GM18951 (cell line): ENCODE data around the gene ZNF394.

Source experiments
- POLR2A ChIP-seq: IDR thresholded peaks from 4 replicates; pipeline ENCODE4 v1.6.1; 2011; ENCODE audit warnings: mild to moderate bottlenecking; ENCODE audit not compliant: insufficient read length, insufficient read depth; ENCODE audit errors: extremely low read depth
- in situ Hi-C: fragments of 300-500 bp; cut with MboI; formaldehyde crosslinking; loops from one replicate; pipeline ENCODE4 v1.12.0; 2022; ENCODE audit warnings: low sequenced_read_pairs, mixed read lengths, inconsistent platforms; ENCODE audit not compliant: unreplicated experiment

Gene ZNF394

DNA sequence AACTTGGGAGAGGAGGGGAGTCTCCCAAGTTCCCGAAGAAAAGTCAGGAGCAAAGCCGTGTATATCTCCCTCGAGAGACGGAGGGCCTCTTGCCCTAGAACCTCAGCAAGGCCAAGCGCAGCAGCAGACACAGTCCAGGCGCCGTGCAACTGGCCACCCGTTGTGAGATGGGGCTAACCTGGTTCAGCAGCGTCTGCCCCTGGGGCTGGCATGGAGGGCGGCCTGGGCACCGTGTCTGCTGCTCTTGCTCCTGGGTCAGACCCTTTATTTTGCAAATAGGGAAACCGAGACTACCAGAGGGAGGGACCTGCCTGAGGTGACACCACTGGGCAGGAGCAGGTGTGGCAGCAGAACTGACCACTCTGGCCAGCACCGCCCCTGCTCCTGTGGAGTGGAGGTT is 47.5 kb downstream of the ZNF394 start:
- no peak for TF ChIP-seq POLR2A
- in situ Hi-C loops, result no loop called here

DNA sequence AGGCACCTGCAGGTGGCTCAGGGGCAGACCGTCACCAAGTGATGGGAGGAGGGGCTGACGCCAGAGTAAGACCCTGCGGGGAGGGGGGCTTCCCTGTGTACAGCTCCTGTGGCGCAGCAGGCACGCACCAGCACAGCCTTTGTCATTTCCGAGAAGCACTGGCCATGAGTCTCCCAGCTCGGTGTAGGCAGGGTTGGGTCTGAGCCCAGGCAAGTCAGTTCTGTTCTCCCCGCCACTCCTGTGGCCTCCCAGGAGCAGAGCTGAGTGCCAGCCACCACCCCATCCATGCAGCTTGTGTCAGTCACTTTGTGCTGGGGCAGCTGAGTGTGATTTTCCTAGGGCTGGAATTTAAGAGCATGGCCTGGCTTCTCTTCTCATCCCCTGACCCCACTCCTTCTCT is 48.1 kb downstream of the ZNF394 start:
- TF ChIP-seq POLR2A, result no peak
- in situ Hi-C loops, result no loop called here

DNA sequence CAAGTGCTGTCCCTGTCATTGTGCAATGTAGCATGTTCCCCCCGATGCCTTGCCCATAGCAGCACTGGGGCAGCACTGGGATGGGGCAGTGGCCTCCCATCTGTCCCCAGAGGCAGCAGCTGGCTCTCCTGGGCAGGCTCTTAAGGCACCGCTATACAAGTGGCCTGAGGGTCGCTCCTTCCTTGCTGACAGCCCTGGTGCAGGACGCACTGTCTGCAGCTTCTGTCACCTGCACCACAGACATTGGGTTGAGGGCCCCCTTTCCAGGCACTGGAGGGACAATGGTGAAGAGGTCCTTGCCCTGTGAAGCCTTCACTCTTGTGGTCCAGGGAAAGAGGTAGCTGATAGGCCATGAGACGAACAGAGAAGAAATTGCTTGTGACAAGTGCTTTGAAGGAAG is 50.8 kb downstream of the ZNF394 start:
- in situ Hi-C loops, result no loop called here
- no peak for TF ChIP-seq POLR2A

DNA sequence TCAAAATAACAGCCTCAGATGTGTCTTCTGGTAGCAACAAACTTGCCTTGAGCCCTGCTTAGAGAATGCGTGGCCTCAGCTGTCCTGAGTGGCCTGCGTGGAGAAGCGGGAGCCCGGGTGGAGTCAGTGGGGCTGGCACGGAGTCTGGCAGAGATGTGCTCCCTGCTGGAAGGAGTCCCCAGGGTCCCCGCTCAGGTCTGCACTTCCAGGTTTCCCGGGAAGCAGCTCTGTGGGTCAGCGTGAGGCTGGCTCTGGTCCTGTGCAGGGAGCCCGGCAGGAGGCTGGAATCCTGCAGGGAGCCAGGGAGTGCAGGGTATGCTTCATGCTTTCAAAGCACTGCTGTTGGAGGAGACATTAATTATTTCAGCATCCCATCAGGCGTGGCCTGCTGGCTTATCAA is 51.2 kb downstream of the ZNF394 start:
- in situ Hi-C loops, result no loop called here
- no peak for TF ChIP-seq POLR2A

DNA sequence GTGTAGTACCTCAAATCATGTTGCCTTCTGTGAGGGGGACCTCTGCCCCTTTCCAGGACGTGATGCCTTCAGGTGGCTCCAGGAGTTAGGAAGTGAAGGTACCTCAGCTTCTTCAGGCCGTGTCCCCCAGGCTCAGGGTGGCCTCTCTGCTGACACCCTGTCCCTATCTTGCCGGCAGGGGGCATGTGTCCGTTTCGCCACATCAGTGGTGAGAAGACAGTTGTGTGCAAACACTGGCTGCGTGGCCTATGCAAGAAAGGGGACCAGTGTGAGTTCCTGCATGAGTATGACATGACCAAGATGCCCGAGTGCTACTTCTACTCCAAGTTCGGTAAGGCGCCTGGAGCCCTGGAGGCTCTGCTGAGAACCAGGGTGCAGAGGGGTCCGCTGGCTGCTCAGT is 52.1 kb downstream of the ZNF394 start:
- in situ Hi-C loops, result no loop called here
- TF ChIP-seq POLR2A, result no peak

DNA sequence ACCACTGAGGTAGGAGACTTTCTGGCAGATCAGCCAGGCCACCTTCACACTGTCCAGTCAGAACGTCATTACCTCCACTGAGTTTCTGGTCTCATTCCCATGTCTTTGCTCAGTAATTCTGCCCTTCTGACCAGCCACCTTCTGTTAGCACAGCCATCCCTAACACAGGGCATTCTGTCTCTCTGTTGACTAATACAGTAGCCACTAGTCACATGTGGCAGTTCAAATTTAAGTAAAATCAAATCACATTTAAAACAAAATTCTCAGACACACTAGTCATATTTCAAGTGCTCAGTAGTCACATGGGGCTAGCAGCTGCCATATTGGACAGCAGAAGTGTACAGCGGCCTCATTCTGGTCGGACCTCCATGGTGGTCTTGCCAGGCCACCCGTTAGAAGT is 54.0 kb downstream of the ZNF394 start:
- TF ChIP-seq POLR2A, result no peak
- in situ Hi-C loops, result no loop called here
